Endothelial cell of umbilical vein (primary cell): ENCODE data around the gene IRF2BPL. TPM values are rescaled to one million over a fixed set of nuclear protein-coding genes. Genes with fewer than 3 reads are reported as not detected.

Source experiments
- BruUV-seq: library from RNA; stranded (reverse); fragments of 400-500 nt; replicated peaks from 2 replicates; lab custom pipeline; 2021; lab: Mats Ljungman, UMichigan
- CTCF ChIA-PET: fragments of 300-600, 350-600 bp; sonication (Branson Sonifier 250); formaldehyde crosslinking; loops from one replicate; lab custom pipeline; 2021; ENCODE audit warnings: antibody characterized with exemption, inconsistent platforms; lab: Charles Lee
- POLR2A ChIA-PET: fragments of 300-600, 350-600 bp; sonication (Branson Sonifier 250); formaldehyde crosslinking; loops from one replicate; lab custom pipeline; 2021; ENCODE audit warnings: antibody characterized with exemption, inconsistent platforms; lab: Charles Lee
- DNase-seq: peaks from one replicate; pipeline ENCODE4 v3.0.0-alpha.2; 2011; ENCODE audit warnings: low read depth, low spot score
- FAIRE-seq: peaks from 2 replicates; lab custom pipeline; 2011; peaks lifted over from hg19 to GRCh38; lab: Jason Lieb, UNC
- H2AFZ ChIP-seq: 2 replicates; pipeline ENCODE4 v1.6.0; 2012; ENCODE audit warnings: low read depth, low read length, control low read depth, inconsistent platforms
- H3K27ac ChIP-seq: 2 replicates; pipeline ENCODE4 v1.5.1; 2011; ENCODE audit warnings: low read depth, mild to moderate bottlenecking, control low read depth, low read length, moderate library complexity; ENCODE audit not compliant: insufficient read depth
- H3K27me3 ChIP-seq, 2 experiments: 2 replicates each; pipeline versions ENCODE4 v1.6.0 to v1.6.1; 2011; ENCODE audit warnings: low read length in 2 of 2, mixed read lengths in 1 of 2; ENCODE audit not compliant: control insufficient read depth in 2 of 2, insufficient read depth in 2 of 2
- H3K36me3 ChIP-seq, 2 experiments: 2 replicates in 1 of 2; 3 replicates in 1 of 2; pipeline ENCODE4 v1.5.1; 2011; ENCODE audit warnings: low read length in 2 of 2, mild to moderate bottlenecking in 1 of 2, moderate library complexity in 1 of 2; ENCODE audit not compliant: control insufficient read depth in 2 of 2, insufficient read depth in 2 of 2; ENCODE audit errors: extremely low read depth in 1 of 2
- H3K4me1 ChIP-seq: 3 replicates; pipeline ENCODE4 v1.5.1; 2011; ENCODE audit warnings: mild to moderate bottlenecking, low read length; ENCODE audit not compliant: control insufficient read depth, insufficient read depth; ENCODE audit errors: extremely low read depth
- H3K4me2 ChIP-seq: 2 replicates; pipeline ENCODE4 v1.6.1; 2011; ENCODE audit warnings: low read length, control low read depth, mixed read lengths; ENCODE audit not compliant: insufficient read depth
- H3K4me3 ChIP-seq, 3 experiments: fragments of 200-600 bp in 1 of 3; sonication (generic), shearing (Covaris generic) in 1 of 3; replicated peaks in 1 of 3; 2 replicates each; pipeline ENCODE4 v1.5.1; 2011 to 2016; ENCODE audit warnings: control low read depth in 3 of 3, low read length in 3 of 3, mild to moderate bottlenecking in 2 of 3, inconsistent platforms in 1 of 3, low read depth in 1 of 3, moderate library complexity in 1 of 3; ENCODE audit not compliant: insufficient read depth in 1 of 3
- H3K79me2 ChIP-seq: 2 replicates; pipeline ENCODE4 v1.6.0; 2012; ENCODE audit warnings: low read length, inconsistent platforms; ENCODE audit not compliant: control insufficient read depth, insufficient read depth
- H3K9ac ChIP-seq: replicated peaks from 2 replicates; pipeline ENCODE3; 2011; ENCODE audit warnings: low read length, control low read depth; ENCODE audit not compliant: insufficient read depth; ENCODE audit errors: extremely low read depth
- H3K9me1 ChIP-seq: replicated peaks from 3 replicates; pipeline ENCODE4 v1.6.0; 2011; ENCODE audit warnings: mild to moderate bottlenecking, low read length; ENCODE audit not compliant: control insufficient read depth, insufficient read depth; ENCODE audit errors: extremely low read depth
- H3K9me3 ChIP-seq: replicated peaks from 2 replicates; pipeline ENCODE4 v1.5.1; 2012; ENCODE audit warnings: low read length, inconsistent platforms; ENCODE audit not compliant: control insufficient read depth, insufficient read depth
- H4K20me1 ChIP-seq: replicated peaks from 2 replicates; pipeline ENCODE3; 2011; ENCODE audit warnings: mild to moderate bottlenecking, low read length; ENCODE audit not compliant: control insufficient read depth, insufficient read depth; ENCODE audit errors: extremely low read depth
- EZH2 ChIP-seq: IDR thresholded peaks from 2 replicates; pipeline ENCODE4 v1.6.1; 2012; ENCODE audit warnings: borderline replicate concordance, low read depth, mild to moderate bottlenecking, moderate library complexity, low read length, inconsistent platforms; ENCODE audit not compliant: severe bottlenecking
- FOS ChIP-seq: IDR thresholded peaks from 2 replicates; pipeline ENCODE4 v1.6.1; 2011; ENCODE audit warnings: mild to moderate bottlenecking, low read length, moderate library complexity, borderline replicate concordance; ENCODE audit not compliant: insufficient read depth
- GATA2 ChIP-seq: IDR thresholded peaks from 2 replicates; pipeline ENCODE4 v1.7.0; 2011; ENCODE audit warnings: low read depth, mild to moderate bottlenecking, moderate library complexity, mixed read lengths, low read length; ENCODE audit not compliant: insufficient read length, insufficient read depth
- JUN ChIP-seq: IDR thresholded peaks from 2 replicates; pipeline ENCODE4 v1.6.1; 2011; ENCODE audit warnings: borderline replicate concordance, low read depth; ENCODE audit not compliant: insufficient read length, insufficient read depth
- MYC ChIP-seq: IDR thresholded peaks from one replicate; pipeline ENCODE4 v1.6.1; 2011; ENCODE audit warnings: mild to moderate bottlenecking, low read depth, low read length
- POLR2A ChIP-seq: IDR thresholded peaks from 2 replicates; pipeline ENCODE4 v1.6.1; 2012; ENCODE audit warnings: low read depth, mild to moderate bottlenecking, control low read depth, low read length
- POLR2AphosphoS5 ChIP-seq: IDR thresholded peaks from 2 replicates; pipeline ENCODE4 v1.6.1; 2012; ENCODE audit warnings: low read depth, mild to moderate bottlenecking, control low read depth, low read length, moderate library complexity; ENCODE audit not compliant: insufficient read depth
- dilution Hi-C: fragments of 300-500 bp; cut with MboI; formaldehyde crosslinking; loops from one replicate; pipeline ENCODE4 v1.15.0; 2019; ENCODE audit warnings: low sequenced_read_pairs; ENCODE audit not compliant: extremely low pct_ligation_motif_present
- intact Hi-C: fragments of 100-400 bp; cut with micrococcal nuclease; formaldehyde crosslinking; loops from one replicate; pipeline ENCODE4 v1.10.0; 2022
- polyA plus RNA-seq, 4 experiments: library from polyadenylated mRNA; depleted of rRNA in 3 of 4; stranded (reverse) in 3 of 4; unstranded in 1 of 4; fragments of >200 nt; gene quantifications; 2 replicates each; pipeline versions ENCODE4 v1.2.1 to v1.2.3, GENCODE V29; 2011 to 2012; ENCODE audit warnings: missing spikeins in 1 of 4
- total RNA-seq: library from RNA; stranded (reverse); gene quantifications from 2 replicates; pipeline ENCODE4 v1.2.3, GENCODE V29; 2021
- TF ChIP-seq, protein P1 (sequence below): IDR thresholded peaks from 2 replicates; pipeline ENCODE4 v1.6.1; 2011; ENCODE audit not compliant: insufficient read depth, insufficient read length
- TF ChIP-seq, protein P2 (sequence below), 2 donors: IDR thresholded peaks; 1 replicate in 1 of 2; 2 replicates in 1 of 2; pipeline ENCODE4 v1.5.1; 2011; ENCODE audit warnings: low read length in 2 of 2, mild to moderate bottlenecking in 2 of 2, moderate library complexity in 2 of 2, control low read depth in 1 of 2, inconsistent platforms in 1 of 2, low read depth in 1 of 2; ENCODE audit not compliant: insufficient read depth in 1 of 2; ENCODE audit errors: extremely low read depth in 1 of 2

The IRF2BPL gene
- total and polyA plus RNA-seq, 2 donors (not counting 3 experiments of a cell fraction or from before 2014, with no cell fraction given), result 9.3 to 23.3 TPM

DNA sequence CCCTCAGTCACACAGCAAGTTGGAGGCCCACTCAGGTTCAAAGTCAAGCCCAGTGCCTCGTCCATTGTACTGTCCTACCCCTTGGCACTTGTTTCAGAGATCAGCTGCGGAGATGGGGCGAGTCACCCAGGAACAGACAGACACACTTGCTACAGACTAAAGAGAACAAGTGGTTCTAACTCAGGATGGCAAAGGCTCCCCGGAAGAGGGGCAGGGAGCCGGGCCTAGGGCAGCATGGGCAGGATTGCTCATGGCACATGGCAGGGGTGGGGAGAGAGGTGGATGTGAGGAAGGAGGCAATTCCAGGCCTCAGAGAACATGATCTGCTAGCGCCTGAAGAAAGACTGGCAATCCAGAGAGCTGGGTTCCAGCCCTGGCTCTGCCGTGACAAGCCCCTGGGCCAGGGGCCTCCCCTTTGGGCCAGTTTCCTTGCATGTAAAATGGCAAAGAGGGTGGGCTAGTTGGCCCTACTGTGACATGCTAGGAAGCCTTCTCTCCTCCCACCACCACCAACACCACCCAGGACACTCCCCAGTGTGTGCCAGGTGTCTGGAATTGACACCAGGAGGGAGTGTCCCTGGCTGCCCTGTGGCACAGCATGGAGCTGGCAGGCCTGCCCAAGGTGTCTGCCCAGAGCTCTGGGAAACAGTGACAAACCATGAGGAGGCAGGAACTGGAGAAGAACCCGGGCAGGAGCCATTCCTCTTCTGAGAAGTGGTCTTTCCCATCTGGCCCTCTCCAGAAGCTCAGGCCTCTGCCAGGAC lies 24.0 kb upstream of the IRF2BPL start:
- Histone ChIP-seq H3K4me1 (peaks cover 11% of the 10 kb centered on the region), H3K79me2 (no peaks in the 10 kb centered on the region), H3K9ac (no peak overlapping the region), H3K4me2 (no peak overlapping the region), H3K27ac (peak overlapping the region; percentile 6), H3K27me3 (no peaks in the 10 kb centered on the region), H4K20me1 (no peaks in the 10 kb centered on the region), H2AFZ (no peak overlapping the region), H3K9me1 (no peaks in the 10 kb centered on the region), H3K4me3 (no peak overlapping the region), H3K9me3 (no peaks in the 10 kb centered on the region), H3K36me3 (no peaks in the 10 kb centered on the region)
- TF ChIP-seq FOS (no peak), GATA2 (no peak)
- BruUV-seq, result no TSS peak
- FAIRE-seq (no peak), DNase-seq (no peak)
- POLR2A ChIA-PET, result no interaction called here
- dilution Hi-C loops (no loop called here), intact Hi-C loops (loop anchor here (1.0 to 10.0 kb wide), 5 partner anchors 29 to 338 kb away; no protein-coding TSS in a partner anchor)
- CTCF ChIA-PET, result interaction anchor here (0.5 to 4.8 kb wide), 15 partner anchors 8 to 176 kb away, joined by 3 to 67 read pairs (median 7); partner anchors contain the start of gene IRF2BPL

DNA sequence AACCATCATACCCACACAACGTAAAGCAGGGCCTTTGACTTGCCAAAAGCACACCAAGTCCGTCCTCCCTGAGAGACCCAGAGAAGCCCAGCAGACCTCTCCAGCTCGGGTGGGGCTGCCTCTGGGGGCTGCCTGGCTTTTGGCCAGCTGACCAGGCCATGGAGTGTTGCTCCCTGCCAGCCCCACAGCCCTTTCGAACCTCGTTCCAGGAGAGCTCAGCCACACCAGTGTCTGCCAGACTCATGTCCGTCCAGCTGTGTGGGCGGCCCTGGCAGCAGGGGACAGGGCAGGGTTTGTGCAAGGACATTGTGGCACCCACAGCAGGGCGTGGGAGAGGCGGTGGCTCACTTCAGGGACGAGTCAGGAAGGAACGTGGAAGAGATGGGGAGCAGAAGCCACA lies 22.6 kb upstream of the IRF2BPL start:
- H3K79me2 ChIP-seq, result no peaks in the 10 kb centered on the region
- H3K9ac ChIP-seq, result no peak overlapping the region
- intact Hi-C loops (loop anchor here (10.0 kb wide), 1 partner anchor 336 kb away; no protein-coding TSS in a partner anchor), dilution Hi-C loops (no loop called here)
- no peak overlapping the region for H2AFZ ChIP-seq
- no peak overlapping the region for H3K4me2 ChIP-seq
- TF ChIP-seq, protein P1, sequence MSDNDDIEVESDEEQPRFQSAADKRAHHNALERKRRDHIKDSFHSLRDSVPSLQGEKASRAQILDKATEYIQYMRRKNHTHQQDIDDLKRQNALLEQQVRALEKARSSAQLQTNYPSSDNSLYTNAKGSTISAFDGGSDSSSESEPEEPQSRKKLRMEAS, result no peak
- TF ChIP-seq EZH2, result no peak
- no peak for TF ChIP-seq POLR2A
- TF ChIP-seq POLR2AphosphoS5, result no peak
- TF ChIP-seq JUN, result no peak
- TF ChIP-seq FOS, result no peak
- TF ChIP-seq GATA2, result no peak
- TF ChIP-seq, protein P2, sequence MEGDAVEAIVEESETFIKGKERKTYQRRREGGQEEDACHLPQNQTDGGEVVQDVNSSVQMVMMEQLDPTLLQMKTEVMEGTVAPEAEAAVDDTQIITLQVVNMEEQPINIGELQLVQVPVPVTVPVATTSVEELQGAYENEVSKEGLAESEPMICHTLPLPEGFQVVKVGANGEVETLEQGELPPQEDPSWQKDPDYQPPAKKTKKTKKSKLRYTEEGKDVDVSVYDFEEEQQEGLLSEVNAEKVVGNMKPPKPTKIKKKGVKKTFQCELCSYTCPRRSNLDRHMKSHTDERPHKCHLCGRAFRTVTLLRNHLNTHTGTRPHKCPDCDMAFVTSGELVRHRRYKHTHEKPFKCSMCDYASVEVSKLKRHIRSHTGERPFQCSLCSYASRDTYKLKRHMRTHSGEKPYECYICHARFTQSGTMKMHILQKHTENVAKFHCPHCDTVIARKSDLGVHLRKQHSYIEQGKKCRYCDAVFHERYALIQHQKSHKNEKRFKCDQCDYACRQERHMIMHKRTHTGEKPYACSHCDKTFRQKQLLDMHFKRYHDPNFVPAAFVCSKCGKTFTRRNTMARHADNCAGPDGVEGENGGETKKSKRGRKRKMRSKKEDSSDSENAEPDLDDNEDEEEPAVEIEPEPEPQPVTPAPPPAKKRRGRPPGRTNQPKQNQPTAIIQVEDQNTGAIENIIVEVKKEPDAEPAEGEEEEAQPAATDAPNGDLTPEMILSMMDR (IDR thresholded peaks at IDR 0.05; ENCODE audit: extremely low read depth in 1 of 2, insufficient read depth in 1 of 2, low read depth in 1 of 2, low read length in 2 of 2), result no peak
- TF ChIP-seq MYC, result no peak
- CTCF ChIA-PET, result interaction anchor here (0.7 to 2.0 kb wide), 4 partner anchors 8 to 104 kb away, joined by 3 to 8 read pairs (median 4); no protein-coding TSS in a partner anchor
- POLR2A ChIA-PET, result interaction anchor here (0.6 kb wide), 1 partner anchor 95 kb away, joined by 4 read pairs; no protein-coding TSS in a partner anchor
- H3K4me1 ChIP-seq, result peaks cover 17% of the 10 kb centered on the region
- no peaks in the 10 kb centered on the region for H3K36me3 ChIP-seq
- no peaks in the 10 kb centered on the region for H3K9me3 ChIP-seq
- no peaks in the 10 kb centered on the region for H3K9me1 ChIP-seq
- no TSS peak for BruUV-seq
- H3K27me3 ChIP-seq, result no peaks in the 10 kb centered on the region
- H4K20me1 ChIP-seq, result no peaks in the 10 kb centered on the region
- no peak overlapping the region for H3K27ac ChIP-seq
- FAIRE-seq, result no peak
- no peak for DNase-seq
- no peak overlapping the region for H3K4me3 ChIP-seq
